CD4-positive, alpha-beta T cell treated with Interferon gamma for 1 hour (primary cell): ENCODE data around the gene NCLN.
A peak's percentile ranks its signal among the peaks of the same experiment; 100 is the strongest.
"Not testable (repeated sequence)": the region's sequence is repeated elsewhere in the genome, so short reads cannot be mapped to it uniquely, and the experiment has no call there.

Source experiments
- DNase-seq: peaks from one replicate; pipeline ENCODE4 v3.0.0-alpha.2; 2020

Gene NCLN

DNA sequence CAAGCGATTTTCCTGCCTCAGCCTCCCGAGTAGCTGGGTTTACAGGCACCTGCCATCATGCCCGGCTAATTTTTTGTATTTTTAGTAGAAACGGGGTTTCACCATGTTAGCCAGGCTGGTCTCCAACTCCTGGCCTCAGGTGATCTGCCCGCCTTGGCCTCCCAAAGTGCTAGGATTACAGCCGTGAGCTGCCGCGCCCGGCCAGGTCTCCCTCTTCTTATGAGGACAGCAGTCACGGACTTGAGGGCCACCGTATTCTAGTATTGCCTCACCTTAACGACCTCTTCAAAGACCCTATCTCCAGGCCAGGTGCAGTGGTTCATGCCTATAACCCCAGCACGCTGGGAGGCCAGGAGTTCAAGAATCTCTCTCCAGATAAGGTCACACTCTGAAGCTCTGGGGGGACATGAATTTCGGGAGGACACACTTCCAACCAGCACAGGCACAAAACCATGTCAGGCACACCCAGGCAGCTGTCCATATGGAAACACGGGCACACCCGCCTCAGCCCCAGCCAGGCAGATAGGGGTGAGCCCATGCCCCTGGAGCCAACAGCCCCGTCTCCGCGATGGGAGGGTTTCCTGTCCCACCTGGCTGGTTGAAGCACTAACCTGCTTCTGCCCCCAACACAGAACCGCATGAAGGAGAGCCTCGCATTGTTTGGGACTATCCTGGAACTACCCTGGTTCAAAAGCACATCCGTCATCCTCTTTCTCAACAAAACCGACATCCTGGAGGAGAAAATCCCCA, 28.5 kb upstream of the NCLN start:
- DNase-seq: no peak

DNA sequence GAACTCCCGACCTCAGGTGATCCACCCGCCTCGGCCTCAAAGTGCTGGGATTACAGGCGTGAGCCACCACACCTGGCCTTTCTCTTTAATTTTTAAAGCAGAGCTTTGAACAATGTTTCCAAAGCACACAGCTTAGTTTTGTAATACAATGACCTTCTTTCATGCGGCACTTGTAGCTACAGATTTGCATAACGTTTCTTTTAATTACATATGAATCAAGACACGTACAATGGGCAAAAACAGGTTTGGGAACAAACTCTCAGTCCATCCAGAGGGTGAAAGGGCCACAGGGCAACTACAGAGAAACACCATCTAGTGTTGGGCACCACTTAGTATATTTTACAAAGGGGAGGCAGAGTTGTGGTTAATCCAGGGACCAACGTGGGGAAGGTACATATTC, 26.2 kb upstream of the NCLN start:
- DNase-seq: no peak

DNA sequence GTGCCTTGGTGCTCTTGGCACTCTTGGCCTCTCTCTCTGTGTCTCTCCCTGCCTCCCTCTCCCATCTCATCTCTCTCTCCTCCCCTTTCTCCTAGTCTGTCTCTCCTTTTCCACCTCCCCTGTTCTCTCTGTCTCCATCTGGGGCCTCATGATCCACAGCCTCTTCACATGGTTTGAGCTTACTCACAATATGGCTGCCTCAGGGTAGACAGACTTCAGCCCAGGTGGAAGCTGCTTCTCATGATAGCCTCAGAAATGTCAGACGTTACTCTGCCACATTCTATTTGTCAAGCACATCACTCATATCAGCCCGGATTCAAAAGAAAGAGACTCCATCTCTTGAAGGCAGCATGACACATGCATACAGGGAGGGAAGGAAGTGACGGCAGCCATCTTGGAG, 25.5 kb upstream of the NCLN start:
- DNase-seq: no peak

DNA sequence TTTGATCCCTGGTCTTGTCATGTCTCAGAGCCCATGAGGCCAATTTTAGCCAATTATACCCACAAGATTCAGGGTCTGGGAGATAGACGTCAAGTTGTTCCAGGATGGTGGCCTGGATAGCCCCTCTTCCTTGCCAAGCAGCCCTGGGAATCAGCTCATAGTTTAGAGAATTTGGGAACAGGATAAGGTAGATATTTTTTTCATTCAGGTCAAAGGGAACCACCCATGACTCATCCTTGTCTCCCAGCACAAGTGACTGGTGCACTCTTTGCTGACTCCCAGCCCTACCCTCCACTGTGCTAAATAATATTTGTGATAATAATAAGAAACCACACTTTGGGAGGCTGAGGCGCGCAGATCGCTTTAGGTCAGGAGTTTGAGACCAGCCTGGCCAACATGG, 24.3 kb upstream of the NCLN start:
- no peak for DNase-seq

DNA sequence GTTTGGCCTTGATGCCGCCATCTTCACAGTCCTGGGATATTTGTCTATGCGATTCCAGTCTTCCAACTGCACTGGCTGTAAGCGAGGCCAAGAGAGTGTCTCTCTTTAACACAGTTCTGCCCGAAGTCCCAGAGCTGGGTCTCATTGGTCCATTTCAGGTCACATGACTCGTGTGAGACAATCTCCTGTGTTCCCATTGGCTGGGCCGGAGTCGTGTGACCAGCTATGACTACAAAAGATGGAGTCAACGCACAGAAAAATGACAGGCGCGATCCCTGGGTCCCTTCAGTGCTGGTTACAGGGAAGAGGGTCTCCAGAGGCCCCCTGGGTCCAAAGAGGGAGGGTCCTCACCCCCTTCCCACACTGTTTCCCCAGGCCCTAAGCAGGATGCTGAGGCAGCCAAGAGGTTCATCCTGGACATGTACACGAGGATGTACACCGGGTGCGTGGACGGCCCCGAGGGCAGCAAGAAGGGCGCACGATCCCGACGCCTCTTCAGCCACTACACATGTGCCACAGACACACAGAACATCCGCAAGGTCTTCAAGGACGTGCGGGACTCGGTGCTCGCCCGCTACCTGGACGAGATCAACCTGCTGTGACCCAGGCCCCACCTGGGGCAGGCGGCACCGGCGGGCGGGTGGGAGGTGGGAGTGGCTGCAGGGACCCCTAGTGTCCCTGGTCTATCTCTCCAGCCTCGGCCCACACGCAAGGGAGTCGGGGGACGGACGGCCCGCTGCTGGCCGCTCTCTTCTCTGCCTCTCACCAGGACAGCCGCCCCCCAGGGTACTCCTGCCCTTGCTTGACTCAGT, 23.1 kb upstream of the NCLN start:
- DNase-seq: no peak

DNA sequence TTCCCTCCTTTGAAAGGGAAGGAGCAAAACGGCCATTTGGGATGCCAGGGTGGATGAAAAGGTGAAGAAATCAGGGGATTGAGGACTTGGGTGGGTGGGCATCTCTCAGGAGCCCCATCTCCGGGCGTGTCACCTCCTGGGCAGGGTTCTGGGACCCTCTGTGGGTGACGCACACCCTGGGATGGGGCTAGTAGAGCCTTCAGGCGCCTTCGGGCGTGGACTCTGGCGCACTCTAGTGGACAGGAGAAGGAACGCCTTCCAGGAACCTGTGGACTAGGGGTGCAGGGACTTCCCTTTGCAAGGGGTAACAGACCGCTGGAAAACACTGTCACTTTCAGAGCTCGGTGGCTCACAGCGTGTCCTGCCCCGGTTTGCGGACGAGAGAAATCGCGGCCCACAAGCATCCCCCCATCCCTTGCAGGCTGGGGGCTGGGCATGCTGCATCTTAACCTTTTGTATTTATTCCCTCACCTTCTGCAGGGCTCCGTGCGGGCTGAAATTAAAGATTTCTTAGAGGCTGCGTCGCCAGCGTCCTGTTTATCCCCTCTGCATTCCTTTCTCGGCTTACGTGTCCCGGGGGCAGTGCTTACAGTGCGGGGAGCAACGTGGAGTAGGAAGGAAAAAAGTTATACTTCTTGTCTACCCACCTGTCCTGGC, 22.4 kb upstream of the NCLN start:
- peak; percentile 75 for DNase-seq

DNA sequence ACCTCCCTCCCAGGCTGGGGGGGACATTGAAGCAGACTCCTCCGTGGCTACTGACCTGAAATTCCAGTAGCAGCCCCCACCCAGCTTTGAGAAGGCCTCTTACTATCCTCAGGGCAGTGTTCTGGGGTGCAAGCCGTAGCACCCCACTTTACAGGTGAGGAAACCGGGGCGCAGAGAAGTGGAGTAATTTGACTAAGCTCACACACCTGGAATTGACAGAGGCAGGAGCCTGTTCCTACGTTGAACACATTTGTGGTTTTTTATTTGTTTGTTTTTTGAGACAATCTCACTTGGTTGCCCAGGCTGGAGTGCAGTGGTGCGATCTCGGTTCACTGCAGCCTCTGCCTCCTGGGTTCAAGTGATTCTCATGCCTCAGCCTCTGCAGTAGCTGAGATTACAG, 21.8 kb upstream of the NCLN start:
- no peak for DNase-seq

DNA sequence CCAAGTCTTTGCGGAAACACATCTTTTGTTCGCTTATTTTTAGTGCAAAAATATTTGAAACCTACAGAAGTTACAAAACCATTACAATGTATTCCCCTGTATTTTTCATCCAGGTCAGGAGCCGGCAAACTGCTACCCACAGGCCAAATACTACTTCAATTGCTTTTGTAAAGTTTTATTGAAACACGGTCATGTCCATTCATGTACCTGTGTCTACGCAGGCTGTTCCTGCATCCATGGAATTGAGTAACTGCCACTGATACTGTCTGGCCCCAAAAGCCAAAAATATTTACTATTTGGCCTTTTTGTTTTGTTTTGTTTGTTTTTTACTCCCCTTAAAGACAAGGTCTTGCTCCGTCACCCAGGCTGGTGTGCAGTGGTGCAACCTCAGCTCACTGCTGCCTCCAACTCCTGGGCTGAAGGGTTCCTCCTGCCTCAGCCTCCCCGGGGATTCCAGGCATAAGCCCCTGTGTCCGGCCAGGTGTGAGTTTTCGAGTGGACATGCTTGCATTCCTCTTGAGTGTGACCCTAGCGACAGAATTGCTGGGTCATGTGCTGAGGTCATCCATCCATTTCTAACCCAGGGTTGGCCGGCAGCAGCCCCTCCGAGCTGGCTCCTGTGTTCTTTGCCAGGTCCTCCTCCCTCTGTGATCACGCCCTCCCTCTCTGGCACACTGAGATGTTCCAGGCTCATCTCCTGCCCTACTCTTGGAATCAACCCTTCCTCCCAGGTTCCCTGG, 18.0 kb upstream of the NCLN start:
- no peak for DNase-seq

DNA sequence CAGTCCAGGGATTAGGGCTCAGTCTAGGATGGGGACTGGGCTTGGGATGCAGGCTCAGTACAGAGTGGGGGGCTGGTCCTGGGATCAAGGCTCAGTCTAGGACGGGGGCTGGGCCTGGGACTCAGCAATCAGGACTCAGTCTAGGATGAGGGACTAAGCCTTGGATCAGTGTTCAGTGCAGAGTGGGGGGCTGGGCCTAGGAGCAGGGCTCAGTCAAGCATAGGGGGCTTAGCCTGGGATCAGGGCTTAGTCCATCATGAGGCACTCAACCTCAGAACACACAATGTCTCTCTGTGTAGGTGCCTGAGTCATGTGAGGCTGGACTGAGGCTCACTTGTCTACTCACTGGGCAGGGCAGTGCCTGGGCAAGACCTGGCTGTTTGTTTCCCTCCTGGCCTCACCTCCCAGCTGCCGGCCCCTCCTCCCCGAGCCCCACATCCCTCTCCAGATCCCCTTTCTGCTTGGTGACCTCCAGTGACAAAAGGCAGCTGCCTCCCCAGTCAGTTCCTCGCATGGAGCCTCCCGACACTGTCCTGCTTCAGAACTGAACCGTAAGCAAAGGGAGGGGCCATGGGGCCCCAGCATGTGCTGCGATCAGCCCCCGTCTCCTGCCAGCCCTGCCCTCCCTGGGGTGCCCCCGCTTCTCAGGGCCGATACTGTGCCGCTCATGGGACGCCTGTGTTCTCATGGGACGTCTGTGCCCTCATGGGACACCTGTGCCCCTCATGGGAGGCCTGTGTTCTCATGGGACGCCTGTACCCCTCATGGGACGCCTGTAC, 13.6 kb upstream of the NCLN start:
- peak; percentile 59 for DNase-seq

DNA sequence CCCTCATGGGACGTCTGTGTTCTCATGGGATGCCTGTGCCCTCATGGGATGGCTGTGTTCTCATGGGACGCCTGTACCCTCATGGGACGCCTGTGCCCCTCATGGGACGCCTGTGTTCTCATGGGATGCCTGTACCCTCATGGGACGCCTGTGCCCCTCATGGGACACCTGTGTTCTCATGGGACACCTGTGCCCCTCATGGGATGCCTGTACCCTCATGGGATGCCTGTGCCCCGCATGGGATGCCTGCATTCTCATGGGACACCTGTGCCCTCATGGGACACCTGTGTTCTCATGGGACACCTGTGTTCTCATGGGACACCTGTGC, 13.1 kb upstream of the NCLN start:
- DNase-seq: not testable (repeated sequence)

DNA sequence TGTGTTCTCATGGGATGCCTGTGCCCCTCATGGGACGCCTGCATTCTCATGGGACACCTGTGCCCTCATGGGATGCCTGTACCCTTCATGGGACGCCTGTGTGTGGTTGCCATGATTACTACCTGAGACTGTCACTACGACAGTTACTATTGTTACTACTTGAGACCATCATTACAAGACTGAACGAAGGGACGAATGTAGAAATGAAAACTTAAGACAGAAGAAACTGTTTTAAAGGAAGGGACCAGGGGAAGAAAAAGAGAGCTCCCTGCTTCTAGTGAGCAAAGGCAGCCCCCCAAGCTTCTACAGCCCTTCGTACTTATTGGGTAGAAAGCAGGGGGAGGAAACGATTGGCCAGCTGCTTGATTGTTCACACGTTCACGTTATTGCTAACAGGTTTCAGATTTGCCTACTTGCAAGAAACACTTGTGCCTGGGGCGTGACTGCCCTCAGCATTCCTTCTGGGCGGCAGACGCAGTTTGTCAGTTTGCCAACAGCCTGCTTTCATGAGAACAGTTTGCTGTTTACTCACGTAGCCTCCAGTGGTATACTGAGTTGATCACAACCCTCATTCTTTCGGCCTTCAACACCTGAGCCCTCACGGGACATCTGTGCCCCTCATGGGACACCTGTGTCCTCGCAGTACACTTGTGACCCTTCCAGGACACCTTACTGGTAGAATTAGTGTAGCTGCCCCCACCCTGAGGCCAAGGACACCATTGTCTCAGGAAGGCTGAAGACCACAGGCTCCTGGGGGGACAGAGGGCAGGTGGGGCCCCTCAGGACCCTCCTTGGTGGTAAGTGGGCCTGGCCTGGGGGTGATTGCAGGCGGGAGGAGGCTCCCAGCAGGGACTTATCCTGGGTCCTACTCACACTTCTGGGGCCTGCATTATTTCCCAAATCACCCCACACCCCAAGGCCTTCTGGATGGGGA, 9.7 kb upstream of the NCLN start:
- DNase-seq: peak; percentile 28

DNA sequence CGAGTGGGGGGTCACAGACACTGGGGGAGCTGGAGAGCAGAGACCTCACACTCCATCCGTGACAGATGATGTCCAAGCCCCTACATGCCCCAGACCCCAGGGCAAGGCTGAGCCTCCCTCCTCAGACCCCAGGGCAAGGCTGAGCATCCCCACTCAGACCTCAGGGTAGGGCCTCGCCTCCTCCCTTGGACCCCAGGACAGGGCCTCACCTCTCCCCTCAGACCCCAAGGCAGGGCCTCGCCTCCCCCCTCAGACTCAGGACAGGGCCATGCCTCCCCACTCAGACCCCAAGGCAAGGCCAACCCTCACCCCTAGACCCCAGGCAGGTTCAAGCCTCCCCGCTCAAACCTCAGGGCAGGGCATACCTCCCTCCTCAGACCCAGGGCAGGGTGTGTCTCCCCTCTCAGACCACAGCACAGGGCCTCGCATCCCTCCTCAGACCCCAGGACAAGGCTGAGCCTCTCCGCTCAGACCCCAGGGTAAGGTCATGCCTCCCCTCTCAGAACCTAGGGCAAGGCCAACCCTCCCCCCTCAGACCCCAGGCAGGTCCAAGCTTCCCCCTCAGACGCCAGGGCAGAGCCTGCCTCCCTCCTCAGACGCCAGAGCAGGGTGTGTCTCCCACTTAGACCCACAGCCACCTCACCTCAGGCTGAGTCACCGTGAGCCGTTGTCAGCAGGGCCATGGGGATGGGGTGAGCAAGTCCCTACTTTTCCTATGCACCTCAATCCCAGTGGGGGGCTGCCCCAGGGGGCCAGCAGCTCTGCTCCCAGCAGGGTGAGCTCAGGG, 8.8 kb upstream of the NCLN start:
- DNase-seq: peak; percentile 70

DNA sequence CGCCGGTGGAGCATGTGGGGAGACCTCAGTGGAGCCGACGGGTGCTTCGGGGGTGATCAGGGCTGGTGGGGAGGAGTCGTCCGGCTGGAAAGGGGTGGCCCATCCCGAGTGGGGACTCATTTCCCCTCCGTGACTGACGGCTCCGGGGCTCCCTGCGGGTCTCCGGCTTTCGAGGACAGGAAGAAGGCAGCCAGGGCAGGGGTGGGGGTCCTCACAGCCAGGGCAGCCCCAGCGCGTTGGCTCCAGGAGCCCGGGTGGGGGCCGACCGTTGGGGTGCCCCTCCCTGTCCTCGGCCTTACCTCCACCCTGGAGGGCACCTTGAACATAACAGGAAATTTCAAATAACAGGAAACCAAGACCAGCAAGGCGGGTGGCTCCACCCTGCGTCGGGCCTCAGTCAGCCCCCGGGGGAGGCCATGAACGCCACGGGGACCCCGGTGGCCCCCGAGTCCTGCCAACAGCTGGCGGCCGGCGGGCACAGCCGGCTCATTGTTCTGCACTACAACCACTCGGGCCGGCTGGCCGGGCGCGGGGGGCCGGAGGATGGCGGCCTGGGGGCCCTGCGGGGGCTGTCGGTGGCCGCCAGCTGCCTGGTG, 7.3 kb upstream of the NCLN start, which contains the start of gene S1PR4:
Gene S1PR4 (plus strand): TSS at position 393 of the 596 bp plus-strand sequence. CDS start 24 bp downstream, at position 417.
- DNase-seq: peak; percentile 77

DNA sequence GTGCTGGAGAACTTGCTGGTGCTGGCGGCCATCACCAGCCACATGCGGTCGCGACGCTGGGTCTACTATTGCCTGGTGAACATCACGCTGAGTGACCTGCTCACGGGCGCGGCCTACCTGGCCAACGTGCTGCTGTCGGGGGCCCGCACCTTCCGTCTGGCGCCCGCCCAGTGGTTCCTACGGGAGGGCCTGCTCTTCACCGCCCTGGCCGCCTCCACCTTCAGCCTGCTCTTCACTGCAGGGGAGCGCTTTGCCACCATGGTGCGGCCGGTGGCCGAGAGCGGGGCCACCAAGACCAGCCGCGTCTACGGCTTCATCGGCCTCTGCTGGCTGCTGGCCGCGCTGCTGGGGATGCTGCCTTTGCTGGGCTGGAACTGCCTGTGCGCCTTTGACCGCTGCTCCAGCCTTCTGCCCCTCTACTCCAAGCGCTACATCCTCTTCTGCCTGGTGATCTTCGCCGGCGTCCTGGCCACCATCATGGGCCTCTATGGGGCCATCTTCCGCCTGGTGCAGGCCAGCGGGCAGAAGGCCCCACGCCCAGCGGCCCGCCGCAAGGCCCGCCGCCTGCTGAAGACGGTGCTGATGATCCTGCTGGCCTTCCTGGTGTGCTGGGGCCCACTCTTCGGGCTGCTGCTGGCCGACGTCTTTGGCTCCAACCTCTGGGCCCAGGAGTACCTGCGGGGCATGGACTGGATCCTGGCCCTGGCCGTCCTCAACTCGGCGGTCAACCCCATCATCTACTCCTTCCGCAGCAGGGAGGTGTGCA, 6.6 kb upstream of the NCLN start:
- DNase-seq: no peak

DNA sequence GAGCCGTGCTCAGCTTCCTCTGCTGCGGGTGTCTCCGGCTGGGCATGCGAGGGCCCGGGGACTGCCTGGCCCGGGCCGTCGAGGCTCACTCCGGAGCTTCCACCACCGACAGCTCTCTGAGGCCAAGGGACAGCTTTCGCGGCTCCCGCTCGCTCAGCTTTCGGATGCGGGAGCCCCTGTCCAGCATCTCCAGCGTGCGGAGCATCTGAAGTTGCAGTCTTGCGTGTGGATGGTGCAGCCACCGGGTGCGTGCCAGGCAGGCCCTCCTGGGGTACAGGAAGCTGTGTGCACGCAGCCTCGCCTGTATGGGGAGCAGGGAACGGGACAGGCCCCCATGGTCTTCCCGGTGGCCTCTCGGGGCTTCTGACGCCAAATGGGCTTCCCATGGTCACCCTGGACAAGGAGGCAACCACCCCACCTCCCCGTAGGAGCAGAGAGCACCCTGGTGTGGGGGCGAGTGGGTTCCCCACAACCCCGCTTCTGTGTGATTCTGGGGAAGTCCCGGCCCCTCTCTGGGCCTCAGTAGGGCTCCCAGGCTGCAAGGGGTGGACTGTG, 5.9 kb upstream of the NCLN start:
- peak; percentile 27 for DNase-seq

DNA sequence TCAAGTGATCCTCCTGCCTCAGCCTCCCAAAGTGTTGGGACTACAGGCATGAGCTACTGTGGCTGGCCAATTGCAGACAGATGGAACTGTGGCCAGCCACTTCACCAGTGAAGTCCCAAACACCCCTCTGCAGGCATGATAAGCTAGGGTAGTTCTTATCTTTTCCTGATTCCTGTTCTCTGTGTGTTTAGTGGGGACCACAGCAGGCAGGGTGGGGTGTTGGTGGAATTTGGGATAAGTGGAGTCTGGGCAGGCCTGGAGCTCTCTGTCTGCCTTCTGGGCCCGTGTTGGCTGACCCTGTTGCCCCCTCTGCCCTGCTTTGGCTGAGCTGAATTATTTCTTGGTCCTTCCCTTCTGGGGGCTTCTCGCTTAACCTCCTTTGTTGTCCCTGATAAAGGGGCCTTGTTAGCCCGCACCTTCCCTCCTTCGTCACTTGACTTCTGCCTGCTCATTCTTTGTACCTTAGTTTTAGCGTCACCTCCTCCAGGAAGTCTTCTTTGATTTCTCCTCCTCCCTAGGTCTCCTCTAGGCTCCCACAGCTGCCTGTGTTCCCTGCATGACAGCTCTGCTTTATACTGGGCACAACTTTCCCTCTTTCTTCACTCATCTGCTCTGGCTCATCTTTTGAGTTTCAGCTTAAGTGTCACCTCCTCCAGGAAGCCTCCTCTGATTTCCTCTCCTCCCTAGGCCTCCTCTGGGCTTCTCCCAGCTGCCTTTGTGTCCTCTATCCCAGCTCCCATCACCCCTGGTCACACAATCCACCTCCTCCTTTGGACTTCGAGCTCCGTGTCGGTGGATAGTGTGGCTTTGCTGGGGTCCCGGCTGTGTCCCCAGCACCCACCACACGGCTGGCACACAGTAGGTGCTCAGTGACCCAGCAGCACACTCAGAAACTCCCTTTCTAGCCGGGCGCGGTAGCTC, 1.7 kb upstream of the NCLN start:
- no peak for DNase-seq

DNA sequence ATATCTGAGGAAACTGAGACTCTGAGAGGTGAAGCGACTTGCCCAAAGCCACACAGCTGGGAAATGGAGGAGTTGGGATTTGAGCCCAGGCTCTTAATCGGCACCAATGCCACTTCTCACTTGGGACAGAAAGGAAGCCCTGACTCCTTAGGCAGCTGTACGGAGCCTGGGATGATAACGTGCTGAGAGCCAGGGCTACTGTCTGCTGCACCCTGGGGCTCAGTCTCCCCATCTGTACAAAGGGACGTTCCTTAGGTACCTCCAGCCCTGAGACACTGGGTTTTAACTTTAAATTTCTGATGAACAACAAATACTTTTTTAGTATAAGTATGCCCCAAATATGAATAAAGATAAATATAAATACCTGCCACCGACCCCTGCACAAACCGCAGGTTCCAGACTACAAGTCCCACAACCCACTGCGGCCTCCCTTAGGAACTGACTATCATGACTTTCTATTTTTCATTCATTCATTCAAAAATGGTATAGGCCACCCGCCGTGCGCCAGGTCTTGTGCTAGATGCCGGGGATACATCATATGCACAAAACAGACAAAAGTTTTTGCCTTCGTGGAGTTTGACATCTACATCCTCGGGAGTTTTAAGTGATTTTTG, 776 bp upstream of the NCLN start:
- no peak for DNase-seq
